Measurements from ENCODE around the gene UQCRQ.
A peak's percentile ranks its signal among the peaks of the same experiment; 100 is the strongest.

UQCRQ gene

GRCh38 chr5:132871459-132872284, 5.2 kb downstream of the UQCRQ start:
- DNase-seq, result no peak

- no peak for DNase-seq
Observed at GRCh38 chr5:132872788-132873118, 6.3 kb downstream of the UQCRQ start.

- no peak for DNase-seq
Observed at GRCh38 chr5:132873119-132873929, 6.9 kb downstream of the UQCRQ start, which contains the start of gene LEAP2. Gene LEAP2, plus strand, starts transcription at chr5:132873668. Its CDS starts 27 bp downstream, at chr5:132873695.

DNA sequence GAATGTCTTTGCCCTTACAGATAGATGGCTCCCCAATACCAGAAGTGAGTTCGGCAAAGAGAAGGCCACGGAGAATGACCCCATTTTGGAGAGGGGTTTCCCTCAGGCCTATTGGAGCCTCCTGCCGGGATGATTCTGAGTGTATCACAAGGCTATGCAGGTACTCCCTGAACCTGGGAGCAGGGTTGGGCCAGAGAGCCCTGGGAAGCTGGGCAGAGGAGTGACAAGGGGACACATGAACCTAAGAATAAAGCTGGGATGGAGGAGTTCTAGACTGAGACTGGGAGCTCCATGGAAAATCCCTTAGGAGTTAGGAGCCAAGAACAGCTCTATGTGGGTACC, 7.5 kb downstream of the UQCRQ start:
- no peak for DNase-seq

- no peak for DNase-seq
Observed at GRCh38 chr5:132876020-132876759, 9.7 kb downstream of the UQCRQ start.

- DNase-seq, result no peak
Observed at GRCh38 chr5:132877466-132877865, 11.0 kb downstream of the UQCRQ start.

DNA sequence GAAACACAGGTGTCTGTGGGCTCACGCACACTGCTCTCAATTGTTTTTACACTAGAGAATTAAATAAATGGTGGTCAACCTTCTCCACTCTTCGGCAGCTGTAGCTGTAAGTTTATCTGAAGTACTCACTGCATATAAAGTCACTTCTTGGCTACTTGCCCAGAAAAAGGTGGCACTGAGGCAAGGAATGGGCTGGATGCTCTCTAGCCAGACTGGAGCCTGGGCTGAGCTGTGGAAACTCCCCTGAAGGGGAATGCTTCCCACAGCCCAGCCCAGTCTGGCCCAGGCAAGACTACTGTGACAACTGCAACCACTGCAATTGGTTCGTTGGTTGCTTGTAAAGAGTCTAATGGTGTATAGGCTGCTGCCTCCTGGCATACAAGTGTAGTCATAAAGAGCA, 11.5 kb downstream of the UQCRQ start:
- DNase-seq, result no peak

- DNase-seq, result peak; percentile 64
Observed at GRCh38 chr5:132883261-132883834, 16.9 kb downstream of the UQCRQ start.

- DNase-seq, result no peak
Observed at GRCh38 chr5:132884548-132884947, 18.1 kb downstream of the UQCRQ start.

- DNase-seq, result no peak
Observed at GRCh38 chr5:132886064-132886823, 19.8 kb downstream of the UQCRQ start.

DNA sequence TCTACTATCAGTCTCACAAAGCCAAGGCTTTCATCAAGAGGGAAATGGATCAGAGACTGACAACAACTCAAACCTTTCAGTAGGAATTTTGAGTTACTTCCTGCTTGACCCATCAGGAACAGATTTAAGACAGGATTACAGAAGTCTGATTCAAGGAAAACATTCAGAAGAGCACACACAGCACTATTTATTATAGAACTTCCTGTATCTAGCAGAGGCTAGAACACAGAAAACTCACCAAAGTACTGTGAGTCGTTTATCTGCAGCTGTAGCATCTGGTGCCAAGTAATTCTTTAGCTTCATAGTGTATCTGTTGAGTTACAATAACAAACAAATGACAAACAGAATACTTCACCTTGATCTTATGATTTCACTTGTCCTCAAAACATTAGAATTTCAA, 20.8 kb downstream of the UQCRQ start:
- DNase-seq, result no peak

GRCh38 chr5:132889501-132889900, 23.1 kb downstream of the UQCRQ start:
- DNase-seq, result no peak

DNA sequence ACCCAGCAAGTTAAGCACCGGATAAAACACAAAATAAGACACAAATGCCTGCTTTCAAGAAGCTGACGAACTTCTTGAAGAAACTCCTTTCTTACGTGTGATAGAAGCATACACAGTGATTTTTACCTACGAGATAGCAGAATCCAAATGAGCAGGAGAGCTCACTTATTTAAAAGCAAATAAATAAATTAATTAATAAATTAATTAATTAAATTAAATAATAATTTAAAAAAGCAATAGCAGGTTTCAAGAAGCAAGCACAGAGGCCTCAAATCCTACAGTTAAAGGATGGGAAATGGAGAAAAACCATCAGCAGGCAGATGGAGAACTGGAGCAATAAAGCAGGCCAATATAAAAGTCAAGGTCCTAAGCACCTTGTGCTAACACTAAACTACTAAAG, 24.4 kb downstream of the UQCRQ start:
- no peak for DNase-seq

- DNase-seq, result no peak
Observed at GRCh38 chr5:132895719-132896305, 29.4 kb downstream of the UQCRQ start.

DNA sequence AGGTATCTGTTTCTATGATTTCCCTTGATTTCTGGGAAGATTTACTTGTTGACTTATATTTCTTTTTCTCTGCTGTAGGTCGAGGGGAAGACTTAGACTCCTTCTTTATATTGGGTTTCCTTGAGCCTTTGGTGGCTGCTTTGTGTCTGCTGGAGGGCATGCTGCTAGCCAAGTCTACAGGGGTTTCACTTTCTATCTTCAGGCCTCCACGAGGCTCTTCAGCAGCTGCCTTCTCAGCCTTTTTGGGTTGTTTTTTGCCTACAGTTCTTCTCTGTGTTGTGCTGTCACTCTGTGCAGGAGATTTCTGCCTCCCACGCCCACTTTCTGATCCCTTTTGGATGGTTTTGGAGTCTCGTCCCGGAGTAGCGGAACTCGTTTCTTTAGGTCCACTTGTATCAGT, 30.2 kb downstream of the UQCRQ start:
- peak; percentile 53 for DNase-seq

DNA sequence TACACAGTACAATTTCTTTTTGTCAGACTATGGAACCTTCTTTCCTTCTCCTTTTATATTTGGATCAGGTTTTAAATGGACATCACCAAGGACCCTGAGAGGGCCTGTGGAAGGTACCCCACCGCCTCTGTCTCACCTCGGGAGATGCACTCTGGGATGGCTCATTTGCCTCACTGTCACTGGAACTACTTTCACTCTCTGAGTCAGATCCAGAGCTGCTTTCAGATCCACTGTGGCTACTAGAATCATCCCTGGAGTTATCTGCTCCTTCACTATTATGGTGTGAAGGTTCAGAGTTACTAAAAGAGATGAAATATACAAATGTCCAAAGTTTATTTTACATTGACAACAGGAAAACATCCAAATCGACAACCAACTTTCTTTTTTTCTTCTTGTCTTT, 31.7 kb downstream of the UQCRQ start:
- no peak for DNase-seq

DNA sequence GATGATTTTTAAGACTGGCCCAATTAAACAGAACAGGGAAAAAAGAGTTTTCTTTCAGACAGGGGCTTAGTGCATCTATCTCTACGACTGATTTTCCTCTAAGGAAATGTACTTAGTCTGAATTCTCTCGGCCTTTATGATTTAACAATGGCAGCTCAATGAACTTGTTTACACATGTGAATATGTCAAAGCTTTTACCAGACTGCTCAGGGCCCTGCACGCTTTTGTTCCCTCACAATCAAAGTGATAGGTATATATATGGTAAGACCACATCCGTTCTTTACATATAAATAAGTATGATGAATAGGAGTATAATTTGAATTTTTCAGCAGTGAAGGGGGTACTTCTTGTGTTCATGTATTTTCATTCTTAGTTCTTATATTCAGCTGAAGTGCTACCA, 34.6 kb downstream of the UQCRQ start:
- no peak for DNase-seq

DNA sequence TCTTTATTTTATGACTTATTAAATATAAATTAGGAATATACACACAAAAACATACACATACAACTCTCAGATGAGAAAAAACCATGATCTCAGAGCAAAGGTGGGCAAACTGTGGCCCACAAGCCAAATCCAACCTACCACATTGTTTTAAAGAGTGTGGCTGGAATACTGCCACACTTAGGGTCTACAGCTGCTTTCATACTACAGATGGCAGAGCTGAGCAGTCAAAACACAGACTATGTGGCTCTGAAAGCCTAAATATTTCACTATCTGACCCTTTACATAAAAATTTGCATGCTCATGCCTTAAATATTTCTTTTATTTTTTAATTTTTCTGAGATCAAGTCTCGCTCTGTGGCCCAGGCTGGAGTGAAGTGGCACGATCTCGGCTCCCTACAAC, 35.3 kb downstream of the UQCRQ start:
- no peak for DNase-seq

GRCh38 chr5:132905938-132906337, 39.5 kb downstream of the UQCRQ start:
- no peak for DNase-seq

DNA sequence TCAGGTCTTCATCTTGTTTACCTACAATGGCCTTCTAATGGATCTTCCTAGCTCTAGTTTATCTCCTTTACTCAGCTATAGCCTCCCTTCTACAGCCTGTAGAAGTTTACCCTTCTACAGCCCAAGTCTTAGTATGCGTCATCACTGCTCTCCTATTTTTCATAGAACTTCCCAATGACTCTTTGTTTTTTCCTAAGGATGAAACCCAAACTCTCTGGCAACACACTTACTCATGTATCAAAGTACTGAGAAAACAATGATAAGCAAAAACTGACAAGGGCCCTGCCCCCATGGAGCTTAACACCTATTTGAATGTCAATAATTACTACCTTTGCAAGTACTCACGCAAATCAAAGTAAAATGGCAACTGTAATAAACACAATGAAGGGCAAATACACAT, 40.7 kb downstream of the UQCRQ start:
- no peak for DNase-seq

DNA sequence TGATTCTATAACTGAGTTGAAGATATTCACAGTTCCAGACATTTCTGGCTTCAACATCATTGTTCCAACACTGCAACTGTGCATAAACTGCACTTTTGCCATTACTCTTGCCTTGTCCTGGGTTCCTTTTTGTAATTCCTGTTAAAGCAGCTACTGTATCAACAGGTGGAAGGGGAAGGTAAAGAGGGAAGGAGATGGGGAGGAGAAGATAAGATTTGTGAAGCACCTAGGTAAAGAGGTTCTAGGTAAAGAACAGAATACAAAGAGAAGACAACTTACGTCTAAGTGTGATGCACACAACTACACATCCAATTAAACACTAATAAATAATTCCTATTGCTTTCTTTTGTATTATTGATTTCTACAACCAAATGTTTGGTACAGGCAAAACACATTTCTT, 43.3 kb downstream of the UQCRQ start:
- DNase-seq, result no peak

- no peak for DNase-seq
Observed at GRCh38 chr5:132915681-132916080, 49.2 kb downstream of the UQCRQ start.
